ENCODE data around the gene ATP5ME. TPM values are rescaled to one million over a fixed set of nuclear protein-coding genes. Genes with fewer than 3 reads are reported as not detected.

ATP5ME gene
- polyA plus RNA-seq, 4 donors, result 447 to 1,305 (median 893) TPM

DNA sequence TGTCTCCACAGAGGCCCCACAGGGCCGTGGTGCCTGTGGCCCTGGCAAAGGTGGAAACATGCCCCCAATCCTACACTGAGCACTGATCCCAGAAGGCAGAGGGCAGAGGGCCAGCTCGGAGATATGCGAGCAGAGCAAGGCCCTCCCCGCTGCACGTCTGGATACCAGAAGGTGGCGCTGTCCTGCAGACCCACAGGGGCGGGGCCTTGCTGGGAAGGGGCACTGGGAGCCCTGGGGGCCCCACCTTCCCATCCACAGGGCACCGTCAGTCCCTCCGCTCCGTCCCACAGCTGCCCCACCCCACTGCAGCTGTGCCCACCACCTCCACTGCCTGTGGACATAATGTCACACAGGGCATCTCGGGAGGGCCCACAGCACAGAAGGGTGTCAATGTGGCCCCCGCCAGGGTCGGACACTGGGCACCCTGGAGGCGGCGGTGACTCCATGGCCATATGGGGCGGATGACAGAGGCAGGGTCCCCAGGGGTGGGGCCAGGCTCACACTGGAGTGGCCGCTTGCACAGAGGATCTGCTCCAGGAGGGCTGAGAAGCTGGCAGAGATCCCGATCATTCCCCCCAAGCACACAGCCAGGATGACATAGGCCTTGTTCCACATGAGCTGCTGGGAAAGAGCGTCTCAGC, 10.0 kb upstream of the ATP5ME start:
- 18 to 39% (median 38%) methylated on average over 18 to 19 of the region's 19 CpGs for WGBS, 3 donors

GRCh38 chr4:683247-683897, 9.3 kb upstream of the ATP5ME start:
- H3K4me1 ChIP-seq (ENCODE audit: control insufficient read depth in 3 of 3, insufficient read depth in 2 of 3, low read depth in 1 of 3, low read length in 2 of 3), result peaks cover 0 to 52% (median 7%) of the 10 kb centered on the region in 3 donors
- no peaks in the 10 kb centered on the region for H3K27me3 ChIP-seq (ENCODE audit: control insufficient read depth in 3 of 3, insufficient read depth in 3 of 3, low read length in 3 of 3)
- 40 to 67% (median 46%) methylated on average over 25 of the region's 25 CpGs for WGBS, 3 donors
- FAIRE-seq (no peak), DNase-seq (no peak)
- no peaks in the 10 kb centered on the region for H3K9me3 ChIP-seq (ENCODE audit: control insufficient read depth in 2 of 2, insufficient read depth in 1 of 2, low read depth in 1 of 2, low read length in 1 of 2)
- H3K4me3 ChIP-seq (ENCODE audit: low read depth in 1 of 3, low read length in 3 of 3), result no peak overlapping the region
- no peak overlapping the region for H3K27ac ChIP-seq (ENCODE audit: low read depth in 1 of 3, low read length in 2 of 3)
- peaks cover 0 to 15% (median 0%) of the 10 kb centered on the region in 3 donors for H3K36me3 ChIP-seq (ENCODE audit: control insufficient read depth in 3 of 3, insufficient read depth in 2 of 3, low read depth in 1 of 3, low read length in 3 of 3)

More for the DNA sequence above, 10.0 kb upstream of the ATP5ME start:
- Histone ChIP-seq H3K27ac (ENCODE audit: low read depth in 1 of 3, low read length in 2 of 3) (no peak overlapping the region), H3K4me1 (ENCODE audit: control insufficient read depth in 3 of 3, insufficient read depth in 2 of 3, low read depth in 1 of 3, low read length in 2 of 3) (peaks cover 0 to 57% (median 5%) of the 10 kb centered on the region in 3 donors), H3K4me3 (ENCODE audit: low read depth in 1 of 3, low read length in 3 of 3) (no peak overlapping the region), H3K9me3 (ENCODE audit: control insufficient read depth in 2 of 2, insufficient read depth in 1 of 2, low read depth in 1 of 2, low read length in 1 of 2) (no peaks in the 10 kb centered on the region), H3K27me3 (ENCODE audit: control insufficient read depth in 3 of 3, insufficient read depth in 3 of 3, low read length in 3 of 3) (peaks cover 0 to 2% (median 0%) of the 10 kb centered on the region in 3 donors), H3K36me3 (ENCODE audit: control insufficient read depth in 3 of 3, insufficient read depth in 2 of 3, low read depth in 1 of 3, low read length in 3 of 3) (peaks cover 0 to 15% (median 0%) of the 10 kb centered on the region in 3 donors)
- FAIRE-seq (no peak), DNase-seq (peak; percentile 72 to 83)

DNA sequence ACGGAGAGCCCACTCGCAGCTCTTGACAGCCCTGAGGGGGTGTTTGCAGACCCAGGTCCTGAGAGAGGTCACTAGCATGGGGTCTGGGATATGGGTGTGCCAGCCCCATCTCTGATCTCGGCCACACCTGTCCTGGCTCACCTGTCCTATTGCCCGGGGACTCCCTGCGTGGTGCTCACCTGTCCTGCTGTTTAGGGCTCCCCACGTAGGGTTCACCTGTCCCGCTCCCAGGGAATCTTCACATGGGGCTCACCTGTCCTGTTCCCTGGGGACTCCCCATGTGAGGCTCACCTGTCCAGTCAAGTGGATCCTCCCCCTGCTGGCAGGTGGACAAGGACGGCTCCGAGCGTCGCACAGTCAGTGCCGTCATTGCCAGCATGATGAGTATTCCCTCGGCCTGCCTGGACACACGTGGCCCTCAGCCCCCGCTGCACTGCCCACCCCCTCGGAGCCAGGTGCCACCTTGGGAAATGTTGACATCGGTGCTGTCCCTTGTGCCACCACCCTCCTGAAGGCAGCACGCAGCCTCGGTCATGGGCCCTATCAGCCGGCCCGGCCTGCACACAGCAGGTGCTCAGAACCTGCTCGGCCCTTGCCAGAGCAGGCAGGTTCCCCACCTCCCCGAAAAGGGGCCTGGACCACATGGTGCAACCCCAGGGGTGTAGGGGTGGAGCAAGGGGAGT, 8.6 kb upstream of the ATP5ME start:
- Histone ChIP-seq H3K27ac (ENCODE audit: low read depth in 1 of 3, low read length in 2 of 3) (no peak overlapping the region), H3K4me3 (ENCODE audit: low read depth in 1 of 3, low read length in 3 of 3) (no peak overlapping the region), H3K9me3 (ENCODE audit: control insufficient read depth in 2 of 2, insufficient read depth in 1 of 2, low read depth in 1 of 2, low read length in 1 of 2) (no peaks in the 10 kb centered on the region), H3K36me3 (ENCODE audit: control insufficient read depth in 3 of 3, insufficient read depth in 2 of 3, low read depth in 1 of 3, low read length in 3 of 3) (peaks cover 0 to 15% (median 0%) of the 10 kb centered on the region in 3 donors), H3K4me1 (ENCODE audit: control insufficient read depth in 3 of 3, insufficient read depth in 2 of 3, low read depth in 1 of 3, low read length in 2 of 3) (peaks cover 0 to 50% (median 7%) of the 10 kb centered on the region in 3 donors), H3K27me3 (ENCODE audit: control insufficient read depth in 3 of 3, insufficient read depth in 3 of 3, low read length in 3 of 3) (no peaks in the 10 kb centered on the region)
- 29 to 79% (median 38%) methylated on average over 23 of the region's 23 CpGs for WGBS, 3 donors
- FAIRE-seq (no peak), DNase-seq (peak in 1 of 2 donors; percentile 38)

GRCh38 chr4:681736-682451, 7.8 kb upstream of the ATP5ME start:
- Histone ChIP-seq H3K27ac (ENCODE audit: low read depth in 1 of 3, low read length in 2 of 3) (no peak overlapping the region), H3K9me3 (ENCODE audit: control insufficient read depth in 2 of 2, insufficient read depth in 1 of 2, low read depth in 1 of 2, low read length in 1 of 2) (no peaks in the 10 kb centered on the region), H3K4me3 (ENCODE audit: low read depth in 1 of 3, low read length in 3 of 3) (peak overlapping the region in 2 of 3 donors; percentile 30 to 41), H3K27me3 (ENCODE audit: control insufficient read depth in 3 of 3, insufficient read depth in 3 of 3, low read length in 3 of 3) (no peaks in the 10 kb centered on the region), H3K36me3 (ENCODE audit: control insufficient read depth in 3 of 3, insufficient read depth in 2 of 3, low read depth in 1 of 3, low read length in 3 of 3) (peaks cover 0 to 15% (median 0%) of the 10 kb centered on the region in 3 donors), H3K4me1 (ENCODE audit: control insufficient read depth in 3 of 3, insufficient read depth in 2 of 3, low read depth in 1 of 3, low read length in 2 of 3) (peaks cover 0 to 47% (median 6%) of the 10 kb centered on the region in 3 donors)
- 32 to 79% (median 40%) methylated on average over 44 to 57 of the region's 58 CpGs for WGBS, 3 donors
- FAIRE-seq (no peak), DNase-seq (peak in 1 of 2 donors; percentile 76)

- FAIRE-seq, result no peak
- H3K4me3 ChIP-seq (ENCODE audit: low read depth in 1 of 3, low read length in 3 of 3), result peak overlapping the region in 2 of 3 donors; percentile 34 to 35
- no peak for DNase-seq
- H3K27ac ChIP-seq (ENCODE audit: low read depth in 1 of 3, low read length in 2 of 3), result no peak overlapping the region
- H3K9me3 ChIP-seq (ENCODE audit: control insufficient read depth in 2 of 2, insufficient read depth in 1 of 2, low read depth in 1 of 2, low read length in 1 of 2), result no peaks in the 10 kb centered on the region
- H3K4me1 ChIP-seq (ENCODE audit: control insufficient read depth in 3 of 3, insufficient read depth in 2 of 3, low read depth in 1 of 3, low read length in 2 of 3), result peaks cover 0 to 45% (median 2%) of the 10 kb centered on the region in 3 donors
- WGBS, 3 donors, result 26 to 49% (median 31%) methylated on average over 29 to 58 of the region's 62 CpGs
- no peaks in the 10 kb centered on the region for H3K27me3 ChIP-seq (ENCODE audit: control insufficient read depth in 3 of 3, insufficient read depth in 3 of 3, low read length in 3 of 3)
- H3K36me3 ChIP-seq (ENCODE audit: control insufficient read depth in 3 of 3, insufficient read depth in 2 of 3, low read depth in 1 of 3, low read length in 3 of 3), result peaks cover 0 to 21% (median 0%) of the 10 kb centered on the region in 3 donors
Observed at GRCh38 chr4:680928-681645, 7.0 kb upstream of the ATP5ME start.

GRCh38 chr4:680551-680927, 6.5 kb upstream of the ATP5ME start:
- Histone ChIP-seq H3K27me3 (ENCODE audit: control insufficient read depth in 3 of 3, insufficient read depth in 3 of 3, low read length in 3 of 3) (no peaks in the 10 kb centered on the region), H3K36me3 (ENCODE audit: control insufficient read depth in 3 of 3, insufficient read depth in 2 of 3, low read depth in 1 of 3, low read length in 3 of 3) (peaks cover 0 to 22% (median 0%) of the 10 kb centered on the region in 3 donors), H3K9me3 (ENCODE audit: control insufficient read depth in 2 of 2, insufficient read depth in 1 of 2, low read depth in 1 of 2, low read length in 1 of 2) (no peaks in the 10 kb centered on the region), H3K27ac (ENCODE audit: low read depth in 1 of 3, low read length in 2 of 3) (no peak overlapping the region), H3K4me3 (ENCODE audit: low read depth in 1 of 3, low read length in 3 of 3) (peak overlapping the region in 2 of 3 donors; percentile 34 to 35), H3K4me1 (ENCODE audit: control insufficient read depth in 3 of 3, insufficient read depth in 2 of 3, low read depth in 1 of 3, low read length in 2 of 3) (peaks cover 0 to 45% (median 2%) of the 10 kb centered on the region in 3 donors)
- WGBS, 3 donors, result 64 to 70% (median 68%) methylated on average over 17 of the region's 17 CpGs
- DNase-seq, result no peak
- no peak for FAIRE-seq

GRCh38 chr4:680091-680490, 6.0 kb upstream of the ATP5ME start:
- 69 to 78% (median 72%) methylated on average over 9 of the region's 9 CpGs for WGBS, 3 donors
- Histone ChIP-seq H3K36me3 (ENCODE audit: control insufficient read depth in 3 of 3, insufficient read depth in 2 of 3, low read depth in 1 of 3, low read length in 3 of 3) (peaks cover 0 to 25% (median 0%) of the 10 kb centered on the region in 3 donors), H3K27me3 (ENCODE audit: control insufficient read depth in 3 of 3, insufficient read depth in 3 of 3, low read length in 3 of 3) (no peaks in the 10 kb centered on the region), H3K4me1 (ENCODE audit: control insufficient read depth in 3 of 3, insufficient read depth in 2 of 3, low read depth in 1 of 3, low read length in 2 of 3) (peaks cover 1 to 50% (median 2%) of the 10 kb centered on the region in 3 donors), H3K4me3 (ENCODE audit: low read depth in 1 of 3, low read length in 3 of 3) (no peak overlapping the region), H3K27ac (ENCODE audit: low read depth in 1 of 3, low read length in 2 of 3) (no peak overlapping the region), H3K9me3 (ENCODE audit: control insufficient read depth in 2 of 2, insufficient read depth in 1 of 2, low read depth in 1 of 2, low read length in 1 of 2) (no peaks in the 10 kb centered on the region)
- DNase-seq (no peak), FAIRE-seq (no peak)
